CD14-positive monocyte (primary cell): ENCODE measurements around the gene NCCRP1. TPM values are rescaled to one million over a fixed set of nuclear protein-coding genes. Genes with fewer than 3 reads are reported as not detected.

Source experiments
- DNase-seq, 3 donors: peaks; one replicate each; pipeline ENCODE4 v3.0.0-alpha.2; 2011 to 2022
- H2AFZ ChIP-seq: 2 replicates; pipeline ENCODE4 v1.6.0; 2012; ENCODE audit warnings: mild to moderate bottlenecking, low read depth, low read length, inconsistent platforms; ENCODE audit not compliant: insufficient read depth, poor library complexity, severe bottlenecking
- H3K27ac ChIP-seq, 2 donors: 1 replicate in 1 of 2; 2 replicates in 1 of 2; pipeline ENCODE4 v1.5.1; 2012 to 2013; ENCODE audit warnings: low read length in 2 of 2, control low read depth in 1 of 2, inconsistent platforms in 1 of 2, low read depth in 1 of 2, mild to moderate bottlenecking in 1 of 2
- H3K27me3 ChIP-seq, 2 donors: one replicate each; pipeline versions ENCODE4 v1.6.0 to v1.6.1; 2011 to 2013; ENCODE audit warnings: low read length in 2 of 2; ENCODE audit not compliant: control insufficient read depth in 2 of 2, insufficient read depth in 2 of 2
- H3K36me3 ChIP-seq, 2 donors: replicated peaks in 1 of 2; 1 replicate in 1 of 2; 2 replicates in 1 of 2; pipeline versions ENCODE4 v1.5.1 to v1.6.1; 2012 to 2013; ENCODE audit warnings: low read length in 2 of 2, control low read depth in 1 of 2, inconsistent platforms in 1 of 2, mild to moderate bottlenecking in 1 of 2; ENCODE audit not compliant: insufficient read depth in 2 of 2, control insufficient read depth in 1 of 2
- H3K4me1 ChIP-seq, 2 donors: 1 replicate in 1 of 2; 2 replicates in 1 of 2; pipeline versions ENCODE4 v1.5.1 to v1.6.1; 2012 to 2013; ENCODE audit warnings: low read length in 2 of 2, control low read depth in 1 of 2, inconsistent platforms in 1 of 2, mild to moderate bottlenecking in 1 of 2, moderate library complexity in 1 of 2; ENCODE audit not compliant: insufficient read depth in 2 of 2, control insufficient read depth in 1 of 2
- H3K4me2 ChIP-seq: replicated peaks from 2 replicates; pipeline ENCODE3; 2012; ENCODE audit warnings: low read length, moderate library complexity, mild to moderate bottlenecking; ENCODE audit not compliant: poor library complexity, severe bottlenecking; ENCODE audit errors: extremely low read depth
- H3K4me3 ChIP-seq, 3 experiments: fragments of 200-600 bp in 1 of 3; sonication (generic) in 1 of 3; replicated peaks in 1 of 3; 1 replicate in 2 of 3; 2 replicates in 1 of 3; pipeline ENCODE4 v1.5.1; 2011 to 2013; ENCODE audit warnings: low read length in 3 of 3, mild to moderate bottlenecking in 3 of 3, control low read depth in 2 of 3, low read depth in 2 of 3, inconsistent platforms in 1 of 3, moderate library complexity in 1 of 3
- H3K79me2 ChIP-seq: 2 replicates; pipeline ENCODE4 v1.6.0; 2012; ENCODE audit warnings: mild to moderate bottlenecking, control low read depth, inconsistent platforms, low read length, moderate library complexity; ENCODE audit not compliant: insufficient read depth
- H3K9ac ChIP-seq: 2 replicates; pipeline ENCODE4 v1.6.0; 2017; ENCODE audit warnings: low read length, mild to moderate bottlenecking; ENCODE audit not compliant: insufficient read depth, poor library complexity, severe bottlenecking
- H3K9me3 ChIP-seq, 2 donors: replicated peaks in 1 of 2; 1 replicate in 1 of 2; 2 replicates in 1 of 2; pipeline versions ENCODE4 v1.5.1 to v1.6.1; 2012 to 2013; ENCODE audit warnings: low read length in 2 of 2, control low read depth in 1 of 2; ENCODE audit not compliant: control insufficient read depth in 1 of 2, insufficient read depth in 1 of 2
- H4K20me1 ChIP-seq: 2 replicates; pipeline ENCODE4 v1.6.0; 2012; ENCODE audit warnings: mild to moderate bottlenecking, low read length, control low read depth, moderate library complexity; ENCODE audit not compliant: insufficient read depth
- H3K27ac Mint-ChIP-seq, 7 donors: one replicate each; pipeline ENCODE4 v1.8.0; 2020; ENCODE audit warnings: mild to moderate bottlenecking in 7 of 7, mixed read lengths in 7 of 7, moderate library complexity in 6 of 7, inconsistent platforms in 2 of 7
- H3K27me3 Mint-ChIP-seq, 3 donors: one replicate each; pipeline ENCODE4 v1.8.0; 2021 to 2022; ENCODE audit warnings: low read depth in 3 of 3, mild to moderate bottlenecking in 3 of 3, mixed read lengths in 3 of 3, moderate library complexity in 3 of 3, inconsistent platforms in 1 of 3
- H3K36me3 Mint-ChIP-seq, 2 donors: one replicate each; pipeline ENCODE4 v1.8.0; 2020; ENCODE audit warnings: mixed read lengths in 2 of 2, inconsistent platforms in 1 of 2, mild to moderate bottlenecking in 1 of 2
- H3K4me1 Mint-ChIP-seq: one replicate; pipeline ENCODE4 v1.8.0; 2020; ENCODE audit warnings: mild to moderate bottlenecking, mixed read lengths
- H3K4me3 Mint-ChIP-seq, 2 donors: one replicate each; pipeline ENCODE4 v1.8.0; 2020; ENCODE audit warnings: mild to moderate bottlenecking in 2 of 2, mixed read lengths in 2 of 2, moderate library complexity in 1 of 2
- H3K9me3 Mint-ChIP-seq, 7 donors: one replicate each; pipeline ENCODE4 v1.8.0; 2020 to 2022; ENCODE audit warnings: mixed read lengths in 7 of 7, mild to moderate bottlenecking in 6 of 7, moderate library complexity in 6 of 7, inconsistent platforms in 2 of 7
- WGBS: methylation state at CpG from one replicate; pipeline ENCODE4 v1.1.5; 2013; ENCODE audit warnings: missing lambda C conversion rate; ENCODE audit not compliant: insufficient coverage; 5-methylcytosine and 5-hydroxymethylcytosine counted together
- intact Hi-C, 2 donors: fragments of 100-400 bp; cut with micrococcal nuclease; formaldehyde crosslinking; loops; one replicate each; pipeline versions ENCODE4 v1.15.0 to v1.15.1; 2023
- polyA plus RNA-seq, 3 donors: library from polyadenylated mRNA; depleted of rRNA in 1 of 3; unstranded in 2 of 3; stranded (reverse) in 1 of 3; fragments of 300-500 nt in 2 of 3; fragments of >200 nt in 1 of 3; fragmentation: Illumina TruSeq in 2 of 3; gene quantifications; 1 replicate in 2 of 3; 2 replicates in 1 of 3; pipeline ENCODE4 v1.2.3, GENCODE V29; 2012 to 2021
- TF ChIP-seq, protein P1 (sequence below): fragments of 200-600 bp; IDR thresholded peaks from one replicate; pipeline ENCODE4 v1.8.0; 2022; ENCODE audit warnings: antibody characterized with exemption, mild to moderate bottlenecking

NCCRP1 gene
- polyA plus RNA-seq, 3 donors: not detected

DNA sequence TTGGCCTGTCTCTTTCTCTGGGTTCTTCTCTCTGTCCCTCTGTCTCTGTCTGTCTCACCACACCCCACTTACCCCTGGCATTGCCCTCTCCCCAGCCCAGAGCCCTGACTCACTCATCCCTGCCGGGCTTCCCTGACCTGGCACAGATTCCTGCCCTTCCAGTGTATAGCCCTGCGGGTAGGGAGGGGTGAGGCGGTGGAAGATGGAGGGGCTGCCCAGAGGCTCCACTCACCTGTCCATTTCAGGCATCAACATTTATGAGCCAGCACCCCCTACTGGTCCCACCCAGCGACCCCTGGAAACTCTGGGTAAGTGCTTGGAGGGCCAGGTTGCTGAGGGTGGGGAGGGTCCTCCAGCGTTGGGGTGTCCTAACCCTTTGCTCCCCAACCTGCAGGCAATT is 1.0 kb downstream of the NCCRP1 start:
- H3K36me3 Mint-ChIP-seq: peaks cover 0 to 2% of the 10 kb centered on the region in 2 donors
- peaks cover 3% of the 10 kb centered on the region for H3K4me1 Mint-ChIP-seq
- TF ChIP-seq, protein P1, sequence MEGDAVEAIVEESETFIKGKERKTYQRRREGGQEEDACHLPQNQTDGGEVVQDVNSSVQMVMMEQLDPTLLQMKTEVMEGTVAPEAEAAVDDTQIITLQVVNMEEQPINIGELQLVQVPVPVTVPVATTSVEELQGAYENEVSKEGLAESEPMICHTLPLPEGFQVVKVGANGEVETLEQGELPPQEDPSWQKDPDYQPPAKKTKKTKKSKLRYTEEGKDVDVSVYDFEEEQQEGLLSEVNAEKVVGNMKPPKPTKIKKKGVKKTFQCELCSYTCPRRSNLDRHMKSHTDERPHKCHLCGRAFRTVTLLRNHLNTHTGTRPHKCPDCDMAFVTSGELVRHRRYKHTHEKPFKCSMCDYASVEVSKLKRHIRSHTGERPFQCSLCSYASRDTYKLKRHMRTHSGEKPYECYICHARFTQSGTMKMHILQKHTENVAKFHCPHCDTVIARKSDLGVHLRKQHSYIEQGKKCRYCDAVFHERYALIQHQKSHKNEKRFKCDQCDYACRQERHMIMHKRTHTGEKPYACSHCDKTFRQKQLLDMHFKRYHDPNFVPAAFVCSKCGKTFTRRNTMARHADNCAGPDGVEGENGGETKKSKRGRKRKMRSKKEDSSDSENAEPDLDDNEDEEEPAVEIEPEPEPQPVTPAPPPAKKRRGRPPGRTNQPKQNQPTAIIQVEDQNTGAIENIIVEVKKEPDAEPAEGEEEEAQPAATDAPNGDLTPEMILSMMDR: no peak
- no peaks in the 10 kb centered on the region for H3K79me2 ChIP-seq
- peaks cover 10 to 45% of the 10 kb centered on the region in 2 donors for H3K27me3 ChIP-seq
- no peak overlapping the region for H3K9ac ChIP-seq
- DNase-seq: no peak
- H3K27ac Mint-ChIP-seq: peak overlapping the region in 1 of 7 donors; percentile 3
- intact Hi-C loops: no loop called here
- no peak overlapping the region for H3K27ac ChIP-seq
- H2AFZ ChIP-seq: no peak overlapping the region
- H3K4me1 ChIP-seq: no peaks in the 10 kb centered on the region
- no peak overlapping the region for H3K4me3 ChIP-seq
- H4K20me1 ChIP-seq: no peaks in the 10 kb centered on the region
- no peaks in the 10 kb centered on the region for H3K36me3 ChIP-seq
- H3K27me3 Mint-ChIP-seq: peaks cover 45 to 79% (median 56%) of the 10 kb centered on the region in 3 donors
- peak overlapping the region in 1 of 2 donors; percentile 75 for H3K4me3 Mint-ChIP-seq
- H3K9me3 Mint-ChIP-seq: peaks cover 0 to 7% (median 2%) of the 10 kb centered on the region in 7 donors
- peaks cover 0 to 9% of the 10 kb centered on the region in 2 donors for H3K9me3 ChIP-seq
- no CpG with 5 or more reads among the region's 5 CpGs for WGBS
- no peak overlapping the region for H3K4me2 ChIP-seq

DNA sequence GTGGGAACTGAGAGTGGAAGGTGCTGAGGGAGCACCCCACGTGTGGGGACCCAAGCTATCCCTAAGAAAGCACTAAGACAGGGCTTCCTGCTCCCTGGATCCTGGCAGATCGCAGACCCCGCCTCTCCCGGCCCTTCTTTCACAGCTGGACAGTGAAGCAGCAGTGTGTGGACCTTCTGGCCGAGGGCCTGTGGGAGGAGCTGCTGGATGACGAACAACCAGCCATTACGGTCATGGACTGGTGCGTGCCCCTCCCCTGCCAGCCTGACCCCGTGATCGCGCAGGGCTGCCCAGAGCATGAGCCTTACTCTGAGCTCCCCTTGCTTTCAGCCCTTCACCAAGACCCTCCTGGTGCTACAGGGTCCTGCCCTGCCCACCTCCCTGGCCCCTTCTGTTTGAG is 2.3 kb downstream of the NCCRP1 start:
- no peak for DNase-seq
- intact Hi-C loops: no loop called here
- H3K27ac Mint-ChIP-seq: no peak overlapping the region
- H3K4me1 Mint-ChIP-seq: peaks cover 3% of the 10 kb centered on the region
- Histone ChIP-seq H3K36me3 (no peaks in the 10 kb centered on the region), H3K27ac (no peak overlapping the region), H2AFZ (no peak overlapping the region), H3K79me2 (no peaks in the 10 kb centered on the region), H3K4me1 (no peaks in the 10 kb centered on the region), H4K20me1 (no peaks in the 10 kb centered on the region), H3K9me3 (peaks cover 0 to 9% of the 10 kb centered on the region in 2 donors), H3K4me3 (no peak overlapping the region), H3K9ac (no peak overlapping the region), H3K4me2 (no peak overlapping the region), H3K27me3 (peaks cover 10 to 57% of the 10 kb centered on the region in 2 donors)
- peaks cover 0 to 2% of the 10 kb centered on the region in 2 donors for H3K36me3 Mint-ChIP-seq
- WGBS: 67% methylated on average over 11 of the region's 11 CpGs
- TF ChIP-seq, protein P1: no peak
- peaks cover 0 to 9% (median 2%) of the 10 kb centered on the region in 7 donors for H3K9me3 Mint-ChIP-seq
- peaks cover 57 to 89% (median 68%) of the 10 kb centered on the region in 3 donors for H3K27me3 Mint-ChIP-seq
- H3K4me3 Mint-ChIP-seq: no peak overlapping the region
